Large intestine (tissue), 3 donors: Measurements from ENCODE around the gene ACTL6B. TPM values are rescaled to one million over a fixed set of nuclear protein-coding genes. Genes with fewer than 3 reads are reported as not detected.

Experiments
- DNase-seq, 2 donors: peaks; one replicate each; pipeline versions ENCODE4 v3.0.0 to v3.0.0-alpha.2; 2013
- H3K27ac ChIP-seq: one replicate; pipeline ENCODE4 v1.5.1; 2013; ENCODE audit warnings: low read length
- H3K27me3 ChIP-seq: 2 replicates; pipeline ENCODE4 v1.6.1; 2013; ENCODE audit warnings: low read length; ENCODE audit not compliant: control insufficient read depth, insufficient read depth
- H3K36me3 ChIP-seq: 2 replicates; pipeline ENCODE4 v1.6.1; 2013; ENCODE audit warnings: low read length; ENCODE audit not compliant: control insufficient read depth, insufficient read depth
- H3K4me1 ChIP-seq: one replicate; pipeline ENCODE4 v1.6.1; 2013; ENCODE audit warnings: low read length; ENCODE audit not compliant: control insufficient read depth, insufficient read depth
- H3K4me3 ChIP-seq: one replicate; pipeline ENCODE4 v1.5.1; 2013; ENCODE audit warnings: low read length
- H3K9me3 ChIP-seq: one replicate; pipeline ENCODE4 v1.6.1; 2013; ENCODE audit warnings: mild to moderate bottlenecking, low read depth, low read length, moderate library complexity; ENCODE audit not compliant: control insufficient read depth
- WGBS: methylation state at CpG from one replicate; pipeline ENCODE4 v1.1.5; 2013; ENCODE audit warnings: low lambda C conversion rate; ENCODE audit not compliant: insufficient coverage; 5-methylcytosine and 5-hydroxymethylcytosine counted together
- polyA plus RNA-seq: library from polyadenylated mRNA; unstranded; fragments of 120-200 nt; gene quantifications from one replicate; pipeline ENCODE4 v1.2.1, GENCODE V29; 2013

ACTL6B gene
- polyA plus RNA-seq, 1 donor, result 2.9 TPM

DNA sequence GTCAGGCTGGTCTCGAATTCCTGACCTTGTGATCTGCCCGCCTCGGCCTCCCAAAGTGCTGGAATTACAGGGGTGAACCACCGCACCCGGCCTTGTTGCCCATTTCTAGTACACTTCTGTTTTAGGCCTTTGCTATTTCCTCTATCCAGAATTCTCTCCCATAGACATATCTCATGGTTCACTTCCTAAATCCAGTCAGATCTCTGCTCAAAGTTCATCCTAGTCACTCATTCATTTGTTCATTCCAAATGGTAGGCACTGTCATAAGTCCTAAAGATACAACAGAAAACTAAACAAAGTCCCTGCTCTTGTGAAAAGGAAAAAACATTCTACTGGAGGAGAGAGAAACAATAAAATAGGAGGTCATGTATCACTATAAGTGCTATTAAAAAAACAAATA lies 46.3 kb downstream of the ACTL6B start:
- Histone ChIP-seq H3K27ac (no peak overlapping the region), H3K4me3 (no peak overlapping the region), H3K36me3 (peaks cover 2% of the 10 kb centered on the region), H3K27me3 (peaks cover 17% of the 10 kb centered on the region), H3K4me1 (peaks cover 15% of the 10 kb centered on the region), H3K9me3 (no peaks in the 10 kb centered on the region)
- no CpG with 5 or more reads among the region's 5 CpGs for WGBS
- DNase-seq, result no peak

DNA sequence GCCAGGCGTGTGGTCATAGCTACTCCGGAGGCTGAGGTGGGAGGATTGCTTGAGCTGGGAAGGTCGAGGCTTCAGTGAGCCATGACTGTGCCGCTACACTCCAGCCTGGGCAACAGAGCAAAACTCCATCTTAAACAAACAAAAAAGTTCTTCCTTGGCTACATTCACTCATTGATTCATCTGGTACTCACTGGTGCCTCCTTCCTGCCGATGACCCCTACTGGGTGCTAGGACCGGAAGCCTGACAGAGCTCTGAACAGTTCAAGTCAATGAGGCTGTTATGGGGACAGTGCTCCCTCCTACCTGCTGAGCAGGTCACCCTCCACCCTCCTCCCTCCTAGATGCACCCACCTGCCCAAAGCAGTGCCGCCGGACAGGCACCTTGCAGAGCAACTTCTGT lies 49.1 kb downstream of the ACTL6B start:
- 85% methylated on average over 2 of the region's 8 CpGs for WGBS
- peaks cover 32% of the 10 kb centered on the region for H3K27me3 ChIP-seq
- DNase-seq, result no peak
- no peak overlapping the region for H3K27ac ChIP-seq
- H3K4me1 ChIP-seq, result peaks cover 25% of the 10 kb centered on the region
- peaks cover 4% of the 10 kb centered on the region for H3K9me3 ChIP-seq
- H3K4me3 ChIP-seq, result no peak overlapping the region
- H3K36me3 ChIP-seq, result peaks cover 2% of the 10 kb centered on the region

DNA sequence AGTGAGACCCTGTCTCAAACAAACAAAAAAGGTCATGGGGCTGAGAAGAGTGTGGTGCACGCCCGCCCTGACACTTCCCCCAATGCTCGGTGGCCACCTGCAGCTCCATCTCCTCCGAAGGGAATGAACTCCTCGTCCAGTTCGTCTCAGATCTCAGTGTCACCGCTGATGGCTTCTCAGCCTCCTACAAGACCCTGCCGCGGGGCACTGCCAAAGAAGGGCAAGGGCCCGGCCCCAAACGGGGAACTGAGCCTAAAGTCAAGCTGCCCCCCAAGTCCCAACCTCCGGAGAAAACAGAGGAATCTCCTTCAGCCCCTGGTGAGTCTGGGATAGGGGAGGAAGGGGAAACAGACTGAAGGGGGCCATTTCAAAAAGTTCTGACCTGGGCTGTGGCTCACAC lies 49.9 kb downstream of the ACTL6B start:
- H3K9me3 ChIP-seq, result peaks cover 4% of the 10 kb centered on the region
- peaks cover 32% of the 10 kb centered on the region for H3K27me3 ChIP-seq
- peaks cover 27% of the 10 kb centered on the region for H3K4me1 ChIP-seq
- no peak overlapping the region for H3K4me3 ChIP-seq
- H3K36me3 ChIP-seq, result peaks cover 2% of the 10 kb centered on the region
- no peak for DNase-seq
- no CpG with 5 or more reads among the region's 12 CpGs for WGBS
- no peak overlapping the region for H3K27ac ChIP-seq

DNA sequence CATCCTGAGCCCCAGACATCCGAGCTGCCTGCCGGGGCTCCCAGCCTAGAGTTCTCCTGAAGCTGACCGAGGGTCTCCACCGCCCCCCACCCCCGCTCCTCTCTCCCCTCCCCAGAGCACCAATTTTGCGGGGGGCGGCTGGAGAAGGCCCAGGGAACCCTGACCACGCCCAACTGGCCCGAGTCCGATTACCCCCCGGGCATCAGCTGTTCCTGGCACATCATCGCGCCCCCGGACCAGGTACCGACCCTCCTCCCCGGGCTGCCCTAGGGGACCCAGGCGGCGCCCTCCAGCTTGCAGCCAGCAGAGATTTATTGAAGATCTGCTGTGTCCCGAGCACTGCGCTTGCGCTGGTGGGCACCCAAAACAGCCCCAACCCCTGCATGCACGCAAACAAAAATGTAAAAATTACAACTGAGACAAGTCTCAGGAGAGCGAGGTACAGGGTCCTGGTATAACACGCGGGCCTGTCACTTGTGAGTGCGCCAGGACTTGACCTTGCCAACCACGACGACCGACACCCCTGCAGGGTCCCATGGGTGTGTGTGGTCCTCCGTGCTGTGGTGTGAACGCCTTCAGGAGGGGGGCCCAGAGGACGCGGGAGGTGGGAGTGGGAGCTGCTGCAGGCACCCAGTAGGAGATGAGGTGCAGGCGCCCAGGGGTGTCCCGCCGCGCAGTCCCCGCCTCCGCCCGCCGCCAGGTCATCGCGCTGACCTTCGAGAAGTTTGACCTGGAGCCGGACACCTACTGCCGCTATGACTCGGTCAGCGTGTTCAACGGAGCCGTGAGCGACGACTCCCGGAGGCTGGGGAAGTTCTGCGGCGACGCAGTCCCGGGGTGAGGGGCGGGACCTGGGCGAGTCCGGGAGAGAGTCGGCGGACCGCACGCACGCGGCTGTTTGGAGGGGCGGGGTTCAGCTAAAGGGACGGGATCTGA lies 51.0 kb downstream of the ACTL6B start:
- peaks cover 28% of the 10 kb centered on the region for H3K4me1 ChIP-seq
- H3K27ac ChIP-seq, result no peak overlapping the region

DNA sequence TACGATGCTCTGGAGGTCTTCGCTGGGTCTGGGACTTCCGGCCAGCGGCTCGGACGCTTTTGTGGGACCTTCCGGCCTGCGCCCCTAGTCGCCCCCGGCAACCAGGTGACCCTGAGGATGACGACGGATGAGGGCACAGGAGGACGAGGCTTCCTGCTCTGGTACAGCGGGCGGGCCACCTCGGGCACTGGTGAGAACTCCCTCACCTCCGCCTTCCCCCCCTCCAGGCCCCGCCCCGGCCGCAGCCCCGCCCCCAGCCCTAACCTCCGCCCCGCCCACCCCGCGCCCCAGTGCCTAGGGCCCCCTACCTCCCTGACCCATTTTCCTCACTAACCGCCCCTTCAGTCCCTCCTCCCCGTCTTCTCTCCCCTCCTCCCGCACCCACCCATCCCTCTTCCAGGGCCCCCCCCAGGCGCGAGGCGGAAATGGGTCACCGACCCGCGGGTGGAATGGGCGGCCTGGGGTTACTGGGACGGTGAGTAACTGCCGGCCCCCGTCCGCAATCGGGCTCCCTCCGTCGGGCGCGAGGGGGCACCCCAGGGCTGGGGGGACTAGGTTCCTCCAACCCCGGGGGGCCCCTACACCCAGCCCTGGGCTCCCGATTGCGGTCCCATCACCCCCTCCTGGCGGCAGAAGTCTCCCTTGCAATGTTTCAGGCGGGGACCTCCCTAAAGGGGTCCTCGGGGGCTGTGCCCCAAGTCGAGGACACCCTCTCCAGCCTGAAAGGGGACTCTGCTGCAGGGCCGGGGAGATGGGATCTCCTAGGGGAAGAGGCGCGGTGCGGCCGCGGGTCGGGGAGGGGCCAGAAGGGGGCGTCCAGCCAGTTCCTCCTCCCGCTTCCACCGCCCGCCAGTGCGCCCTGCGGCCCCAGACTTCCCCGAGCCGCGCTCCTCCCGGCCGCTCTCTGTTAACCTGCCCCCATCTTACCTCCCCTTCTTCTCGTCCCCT lies 51.9 kb downstream of the ACTL6B start:
- Histone ChIP-seq H3K4me1 (peaks cover 36% of the 10 kb centered on the region), H3K27me3 (peaks cover 32% of the 10 kb centered on the region), H3K4me3 (peak overlapping the region; percentile 72), H3K27ac (peak overlapping the region; percentile 61), H3K9me3 (peaks cover 4% of the 10 kb centered on the region), H3K36me3 (peaks cover 2% of the 10 kb centered on the region)
- WGBS, result no CpG with 5 or more reads among the region's 70 CpGs
- peak in 1 of 2 donors; percentile 58 for DNase-seq

More for the DNA sequence above, 51.0 kb downstream of the ACTL6B start:
- Histone ChIP-seq H3K4me3 (peak overlapping the region; percentile 72), H3K27me3 (peaks cover 32% of the 10 kb centered on the region), H3K36me3 (peaks cover 2% of the 10 kb centered on the region), H3K9me3 (peaks cover 4% of the 10 kb centered on the region)
- DNase-seq, result peak in 1 of 2 donors; percentile 49
- no CpG with 5 or more reads among the region's 68 CpGs for WGBS

DNA sequence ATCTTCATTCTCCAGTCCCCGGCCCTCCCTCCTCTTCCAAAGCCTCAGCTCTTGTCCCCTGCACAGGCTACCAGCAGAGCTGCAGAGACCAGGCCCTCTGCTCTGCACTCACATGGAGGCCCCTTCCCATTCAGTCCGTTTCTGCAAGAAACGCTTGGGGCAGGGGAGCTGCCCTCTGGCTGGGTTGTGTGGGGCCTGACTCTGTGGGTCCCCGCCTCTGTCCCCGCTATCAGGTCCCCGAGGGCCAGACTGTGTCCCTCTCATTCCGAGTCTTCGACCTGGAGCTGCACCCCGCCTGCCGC lies 52.6 kb downstream of the ACTL6B start:
- no peak for DNase-seq
- H3K4me3 ChIP-seq, result peak overlapping the region; percentile 39
- peaks cover 36% of the 10 kb centered on the region for H3K4me1 ChIP-seq
- peaks cover 2% of the 10 kb centered on the region for H3K36me3 ChIP-seq
- H3K27me3 ChIP-seq, result peaks cover 32% of the 10 kb centered on the region
- peaks cover 4% of the 10 kb centered on the region for H3K9me3 ChIP-seq
- no CpG with 5 or more reads among the region's 10 CpGs for WGBS
- peak overlapping the region; percentile 61 for H3K27ac ChIP-seq

DNA sequence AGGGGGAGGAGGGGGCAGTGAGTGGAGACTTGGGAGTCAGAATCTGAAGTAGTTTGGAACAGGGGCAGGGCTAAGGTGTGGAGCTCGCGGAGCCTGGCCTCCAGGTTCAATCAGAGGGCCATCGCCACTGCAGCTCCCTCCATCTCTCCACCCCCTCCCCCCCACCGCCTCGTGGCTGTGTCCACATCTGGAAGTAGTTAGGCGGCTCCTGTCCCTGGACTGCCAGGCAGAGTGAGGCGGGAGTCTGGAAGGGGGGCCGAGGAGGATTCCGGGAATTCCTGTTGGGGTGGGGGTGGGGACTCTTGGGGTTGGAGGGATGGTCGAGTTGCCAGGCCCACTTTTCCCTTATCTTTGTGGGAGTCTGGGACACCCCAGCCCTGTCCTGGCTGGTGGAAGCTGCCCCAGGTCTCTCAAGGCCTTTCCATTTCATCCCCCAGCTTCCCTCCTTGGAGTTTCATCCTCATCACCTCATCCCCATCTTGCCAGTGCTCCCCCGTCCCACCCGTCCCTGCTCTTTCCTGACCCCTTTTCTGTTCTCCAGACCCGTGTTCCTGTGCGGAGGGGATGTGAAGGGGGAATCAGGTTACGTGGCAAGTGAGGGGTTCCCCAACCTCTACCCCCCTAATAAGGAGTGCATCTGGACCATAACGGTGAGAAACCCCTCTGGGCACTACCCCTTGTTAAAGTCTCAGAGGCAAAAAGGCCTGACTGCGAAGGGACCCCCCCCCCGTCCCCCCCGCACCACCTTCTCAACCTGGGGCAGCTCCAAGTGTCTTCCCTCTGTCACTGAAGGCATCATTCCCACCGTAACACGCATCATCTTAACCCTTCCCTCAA lies 53.1 kb downstream of the ACTL6B start:
- WGBS, result no CpG with 5 or more reads among the region's 21 CpGs
- H3K4me1 ChIP-seq, result peaks cover 36% of the 10 kb centered on the region
- H3K4me3 ChIP-seq, result peak overlapping the region; percentile 39
- H3K36me3 ChIP-seq, result peaks cover 2% of the 10 kb centered on the region
- peak in 1 of 2 donors; percentile 46 for DNase-seq
- peaks cover 32% of the 10 kb centered on the region for H3K27me3 ChIP-seq
- H3K27ac ChIP-seq, result peak overlapping the region; percentile 61
- peaks cover 4% of the 10 kb centered on the region for H3K9me3 ChIP-seq

DNA sequence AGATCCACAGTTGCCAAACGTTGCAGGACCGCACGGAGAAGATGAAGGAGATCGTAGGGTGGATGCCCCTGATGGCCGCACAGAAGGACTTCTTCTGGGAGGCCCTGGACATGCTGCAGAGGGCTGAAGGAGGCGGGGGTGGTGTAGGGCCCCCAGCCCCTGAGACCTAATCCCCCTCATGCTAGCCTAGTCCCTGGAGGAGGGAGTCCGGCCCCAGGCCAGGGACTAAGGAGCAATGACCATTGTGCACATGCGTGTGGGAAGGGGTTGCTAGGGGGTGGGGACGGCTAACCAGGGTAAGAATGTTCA lies 55.6 kb downstream of the ACTL6B start:
- peaks cover 25% of the 10 kb centered on the region for H3K27me3 ChIP-seq
- WGBS, result no CpG with 5 or more reads among the region's 9 CpGs
- H3K4me3 ChIP-seq, result no peak overlapping the region
- peaks cover 4% of the 10 kb centered on the region for H3K9me3 ChIP-seq
- no peak overlapping the region for H3K27ac ChIP-seq
- peaks cover 32% of the 10 kb centered on the region for H3K4me1 ChIP-seq
- no peak for DNase-seq
- H3K36me3 ChIP-seq, result no peaks in the 10 kb centered on the region

DNA sequence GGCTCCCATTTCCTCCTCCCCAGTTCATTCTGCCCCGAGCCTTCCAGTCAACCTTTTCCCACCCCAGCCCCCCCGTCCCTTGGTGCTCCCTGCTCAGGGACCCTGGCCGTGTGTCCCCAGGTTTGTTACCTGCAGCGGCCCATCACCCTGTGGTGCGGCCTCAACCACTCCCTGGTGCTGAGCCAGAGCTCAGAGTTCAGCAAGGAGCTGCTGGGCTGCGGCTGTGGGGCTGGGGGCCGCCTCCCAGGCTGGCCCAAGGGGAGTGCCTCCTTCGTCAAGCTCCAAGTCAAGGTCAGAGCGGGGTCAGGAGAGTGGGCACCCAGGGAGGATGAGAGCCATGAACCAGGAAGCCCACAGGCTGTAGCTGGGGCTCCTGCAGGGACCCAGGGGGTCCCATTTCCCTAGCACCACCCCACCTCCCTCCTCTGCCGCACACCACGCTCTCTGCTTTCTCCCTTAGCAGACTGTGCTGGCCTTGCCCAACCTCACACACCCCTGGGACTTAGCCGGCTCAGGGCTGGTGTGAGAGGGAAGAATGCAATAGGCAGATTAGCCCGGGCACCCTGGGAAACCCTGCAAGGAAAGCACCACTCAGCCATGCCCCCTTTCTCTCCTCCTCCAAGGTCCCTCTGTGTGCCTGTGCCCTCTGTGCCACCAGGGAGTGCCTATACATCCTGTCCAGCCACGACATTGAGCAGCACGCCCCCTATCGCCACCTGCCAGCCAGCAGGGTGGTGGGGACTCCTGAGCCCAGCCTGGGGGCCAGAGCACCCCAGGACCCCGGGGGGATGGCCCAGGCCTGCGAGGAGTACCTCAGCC lies 56.1 kb downstream of the ACTL6B start:
- Histone ChIP-seq H3K4me3 (no peak overlapping the region), H3K27me3 (peaks cover 19% of the 10 kb centered on the region), H3K36me3 (no peaks in the 10 kb centered on the region), H3K4me1 (peaks cover 27% of the 10 kb centered on the region), H3K27ac (no peak overlapping the region), H3K9me3 (peaks cover 4% of the 10 kb centered on the region)
- DNase-seq, result peak; percentile 47 to 73
- no CpG with 5 or more reads among the region's 18 CpGs for WGBS
